Panc1 (cell line): ENCODE results near the gene CCDC177. TPM values are rescaled to one million over a fixed set of nuclear protein-coding genes. Genes with fewer than 3 reads are reported as not detected.

ENCODE experiments used
- ATAC-seq: fragments of 200-7000 bp; cut with Tn5 transposase; 2 replicates; pipeline ENCODE4 v1.9.1; 2020; ENCODE audit warnings: mild to moderate bottlenecking, moderate library complexity
- BruUV-seq: library from RNA; stranded (reverse); fragments of 400-500 nt; replicated peaks from 2 replicates; lab custom pipeline; 2021; lab: Mats Ljungman, UMichigan
- CTCF ChIA-PET: fragments of 300-600 bp; sonication (Branson Sonifier 250); formaldehyde crosslinking; loops from one replicate; lab custom pipeline; 2022; ENCODE audit warnings: antibody characterized with exemption; lab: Charles Lee
- POLR2A ChIA-PET: fragments of 300-600 bp; sonication (Branson Sonifier 250); formaldehyde crosslinking; loops from one replicate; lab custom pipeline; 2022; ENCODE audit warnings: antibody characterized with exemption; lab: Charles Lee
- DNase-seq: peaks from one replicate; pipeline ENCODE4 v3.0.0-alpha.2; 2010; ENCODE audit warnings: low read depth, low spot score
- H3K27ac ChIP-seq: 2 replicates; pipeline ENCODE4 v1.5.1; 2011; ENCODE audit warnings: mild to moderate bottlenecking, low read length, inconsistent platforms
- H3K27me3 ChIP-seq: fragments of 200-500 bp; sonication (Bioruptor generic); 2 replicates; pipeline ENCODE4 v1.6.0; 2014; ENCODE audit warnings: low read length, inconsistent platforms; ENCODE audit not compliant: control insufficient read depth, insufficient read depth
- H3K36me3 ChIP-seq: fragments of 200-500 bp; sonication (Bioruptor generic); 2 replicates; pipeline ENCODE4 v1.5.1; 2014; ENCODE audit warnings: inconsistent platforms, mild to moderate bottlenecking, low read length, moderate library complexity; ENCODE audit not compliant: control insufficient read depth, insufficient read depth
- H3K4me1 ChIP-seq: 2 replicates; pipeline ENCODE4 v1.5.1; 2011; ENCODE audit warnings: inconsistent platforms, mild to moderate bottlenecking, low read length, moderate library complexity; ENCODE audit not compliant: control insufficient read depth, insufficient read depth
- H3K4me3 ChIP-seq, 2 experiments: 2 replicates each; pipeline ENCODE4 v1.5.1; 2011 to 2012; ENCODE audit warnings: low read depth in 2 of 2, low read length in 2 of 2, mild to moderate bottlenecking in 2 of 2, inconsistent platforms in 1 of 2, moderate library complexity in 1 of 2
- H3K9me3 ChIP-seq: fragments of 200-500 bp; sonication (Bioruptor generic); 2 replicates; pipeline ENCODE4 v1.5.1; 2014; ENCODE audit warnings: low read depth, mild to moderate bottlenecking, inconsistent platforms, low read length, moderate library complexity; ENCODE audit not compliant: control insufficient read depth, insufficient read depth
- POLR2AphosphoS5 ChIP-seq: IDR thresholded peaks from 2 replicates; pipeline ENCODE4 v1.6.1; 2012; ENCODE audit warnings: mild to moderate bottlenecking, low read depth, low read length, moderate library complexity
- SIN3A ChIP-seq: IDR thresholded peaks from 2 replicates; pipeline ENCODE4 v1.6.1; 2012; ENCODE audit warnings: low read depth, mild to moderate bottlenecking, low read length, moderate library complexity, borderline replicate concordance; ENCODE audit not compliant: insufficient read depth
- TCF7L2 ChIP-seq: IDR thresholded peaks from 2 replicates; pipeline ENCODE4 v1.6.1; 2011; ENCODE audit warnings: mild to moderate bottlenecking, low read depth, low read length, inconsistent platforms
- in situ Hi-C: cut with HindIII; loops from 2 replicates; pipeline ENCODE4 v1.10.0; 2016; ENCODE audit warnings: low sequenced_read_pairs, low pct_unique_long_range_greater_than_20kb
- intact Hi-C: fragments of 100-400 bp; cut with micrococcal nuclease; formaldehyde crosslinking; loops from one replicate; pipeline ENCODE4 v1.10.0; 2022; ENCODE audit not compliant: unreplicated experiment
- total RNA-seq: library from RNA; stranded (reverse); gene quantifications from one replicate; pipeline ENCODE4 v1.2.1, GENCODE V29; 2021; ENCODE audit not compliant: unreplicated experiment
- TF ChIP-seq, protein P1 (sequence below), 2 experiments: IDR thresholded peaks; 2 replicates each; pipeline ENCODE4 v1.6.1; 2011 to 2012; ENCODE audit warnings: low read depth in 2 of 2, control low read depth in 1 of 2, low read length in 1 of 2, mild to moderate bottlenecking in 1 of 2, moderate library complexity in 1 of 2; ENCODE audit not compliant: insufficient read depth in 1 of 2
- TF ChIP-seq, protein P2 (sequence below): fragments of 450-650 bp; IDR thresholded peaks from 2 replicates; pipeline ENCODE4 v1.5.1; 2017; ENCODE audit warnings: mild to moderate bottlenecking

The CCDC177 gene
- total RNA-seq, 1 experiment from 2014 or later: not detected

DNA sequence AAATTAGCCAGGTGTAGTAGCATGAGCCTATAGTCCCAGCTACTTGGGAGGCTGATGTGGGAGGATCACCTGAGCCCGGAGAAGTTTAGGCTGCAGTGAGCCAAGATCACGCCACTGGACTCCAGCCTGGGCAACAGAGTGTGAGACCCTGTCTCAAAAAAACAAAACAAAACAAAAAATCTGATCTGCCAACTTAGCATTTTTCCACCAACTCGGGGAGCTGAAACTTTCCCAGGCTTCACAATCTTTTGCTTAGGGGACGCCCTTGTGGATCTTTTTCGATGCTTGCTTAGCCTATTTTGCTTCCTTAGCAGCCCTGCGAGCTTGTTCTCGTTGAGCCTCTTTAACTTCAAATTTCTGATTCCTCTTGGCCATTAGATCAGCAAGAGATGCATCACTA, 13.8 kb downstream of the CCDC177 start:
- ATAC-seq: no peak
- ChIA-PET CTCF (no interaction called here), POLR2A (no interaction called here)
- TF ChIP-seq SIN3A (no peak), POLR2AphosphoS5 (no peak), TCF7L2 (no peak)
- TF ChIP-seq, protein P1, sequence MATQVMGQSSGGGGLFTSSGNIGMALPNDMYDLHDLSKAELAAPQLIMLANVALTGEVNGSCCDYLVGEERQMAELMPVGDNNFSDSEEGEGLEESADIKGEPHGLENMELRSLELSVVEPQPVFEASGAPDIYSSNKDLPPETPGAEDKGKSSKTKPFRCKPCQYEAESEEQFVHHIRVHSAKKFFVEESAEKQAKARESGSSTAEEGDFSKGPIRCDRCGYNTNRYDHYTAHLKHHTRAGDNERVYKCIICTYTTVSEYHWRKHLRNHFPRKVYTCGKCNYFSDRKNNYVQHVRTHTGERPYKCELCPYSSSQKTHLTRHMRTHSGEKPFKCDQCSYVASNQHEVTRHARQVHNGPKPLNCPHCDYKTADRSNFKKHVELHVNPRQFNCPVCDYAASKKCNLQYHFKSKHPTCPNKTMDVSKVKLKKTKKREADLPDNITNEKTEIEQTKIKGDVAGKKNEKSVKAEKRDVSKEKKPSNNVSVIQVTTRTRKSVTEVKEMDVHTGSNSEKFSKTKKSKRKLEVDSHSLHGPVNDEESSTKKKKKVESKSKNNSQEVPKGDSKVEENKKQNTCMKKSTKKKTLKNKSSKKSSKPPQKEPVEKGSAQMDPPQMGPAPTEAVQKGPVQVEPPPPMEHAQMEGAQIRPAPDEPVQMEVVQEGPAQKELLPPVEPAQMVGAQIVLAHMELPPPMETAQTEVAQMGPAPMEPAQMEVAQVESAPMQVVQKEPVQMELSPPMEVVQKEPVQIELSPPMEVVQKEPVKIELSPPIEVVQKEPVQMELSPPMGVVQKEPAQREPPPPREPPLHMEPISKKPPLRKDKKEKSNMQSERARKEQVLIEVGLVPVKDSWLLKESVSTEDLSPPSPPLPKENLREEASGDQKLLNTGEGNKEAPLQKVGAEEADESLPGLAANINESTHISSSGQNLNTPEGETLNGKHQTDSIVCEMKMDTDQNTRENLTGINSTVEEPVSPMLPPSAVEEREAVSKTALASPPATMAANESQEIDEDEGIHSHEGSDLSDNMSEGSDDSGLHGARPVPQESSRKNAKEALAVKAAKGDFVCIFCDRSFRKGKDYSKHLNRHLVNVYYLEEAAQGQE (IDR thresholded peaks at IDR 0.05; ENCODE audit: insufficient read depth in 1 of 2, low read depth in 2 of 2, low read length in 1 of 2): no peak
- TF ChIP-seq, protein P2, sequence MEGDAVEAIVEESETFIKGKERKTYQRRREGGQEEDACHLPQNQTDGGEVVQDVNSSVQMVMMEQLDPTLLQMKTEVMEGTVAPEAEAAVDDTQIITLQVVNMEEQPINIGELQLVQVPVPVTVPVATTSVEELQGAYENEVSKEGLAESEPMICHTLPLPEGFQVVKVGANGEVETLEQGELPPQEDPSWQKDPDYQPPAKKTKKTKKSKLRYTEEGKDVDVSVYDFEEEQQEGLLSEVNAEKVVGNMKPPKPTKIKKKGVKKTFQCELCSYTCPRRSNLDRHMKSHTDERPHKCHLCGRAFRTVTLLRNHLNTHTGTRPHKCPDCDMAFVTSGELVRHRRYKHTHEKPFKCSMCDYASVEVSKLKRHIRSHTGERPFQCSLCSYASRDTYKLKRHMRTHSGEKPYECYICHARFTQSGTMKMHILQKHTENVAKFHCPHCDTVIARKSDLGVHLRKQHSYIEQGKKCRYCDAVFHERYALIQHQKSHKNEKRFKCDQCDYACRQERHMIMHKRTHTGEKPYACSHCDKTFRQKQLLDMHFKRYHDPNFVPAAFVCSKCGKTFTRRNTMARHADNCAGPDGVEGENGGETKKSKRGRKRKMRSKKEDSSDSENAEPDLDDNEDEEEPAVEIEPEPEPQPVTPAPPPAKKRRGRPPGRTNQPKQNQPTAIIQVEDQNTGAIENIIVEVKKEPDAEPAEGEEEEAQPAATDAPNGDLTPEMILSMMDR: no peak
- H3K4me3 ChIP-seq: no peak overlapping the region
- intact Hi-C loops: no loop called here
- in situ Hi-C loops: no loop called here
- no peak for DNase-seq
- BruUV-seq: no TSS peak
- H3K36me3 ChIP-seq: no peaks in the 10 kb centered on the region
- H3K9me3 ChIP-seq: no peaks in the 10 kb centered on the region
- H3K27ac ChIP-seq: no peak overlapping the region
- H3K27me3 ChIP-seq: peaks cover 11% of the 10 kb centered on the region
- no peaks in the 10 kb centered on the region for H3K4me1 ChIP-seq

DNA sequence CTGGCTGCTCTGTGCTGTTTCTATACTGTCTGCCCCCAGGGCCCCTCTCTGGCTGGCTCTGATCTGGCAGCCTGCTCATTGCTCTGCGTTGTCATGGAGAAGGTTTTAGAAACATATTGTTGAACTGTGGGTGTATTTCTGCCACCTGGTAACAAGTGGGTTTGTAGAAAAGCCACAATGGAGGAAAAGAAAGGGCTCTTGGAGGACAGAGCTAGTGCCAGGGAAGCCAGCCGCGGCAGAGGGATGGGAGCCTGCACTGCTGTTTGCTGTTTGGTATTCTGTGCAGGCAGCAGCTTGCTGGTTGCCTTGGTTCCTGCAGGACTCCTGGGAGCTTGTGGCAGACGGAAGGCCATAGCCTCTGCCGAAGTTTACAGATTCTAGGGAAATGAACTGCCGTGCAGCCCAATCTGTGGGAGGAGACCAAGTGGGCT, 15.1 kb downstream of the CCDC177 start:
- H3K9me3 ChIP-seq: no peaks in the 10 kb centered on the region
- BruUV-seq: no TSS peak
- CTCF ChIA-PET: no interaction called here
- H3K4me1 ChIP-seq: no peaks in the 10 kb centered on the region
- H3K4me3 ChIP-seq: no peak overlapping the region
- intact Hi-C loops (no loop called here), in situ Hi-C loops (no loop called here)
- ATAC-seq (no peak), DNase-seq (no peak)
- H3K36me3 ChIP-seq: no peaks in the 10 kb centered on the region
- POLR2A ChIA-PET: no interaction called here
- no peak overlapping the region for H3K27ac ChIP-seq
- peaks cover 5% of the 10 kb centered on the region for H3K27me3 ChIP-seq
- TF ChIP-seq, protein P2: no peak
- no peak for TF ChIP-seq POLR2AphosphoS5
- no peak for TF ChIP-seq TCF7L2
- TF ChIP-seq SIN3A: no peak
- TF ChIP-seq, protein P1 (IDR thresholded peaks at IDR 0.05; ENCODE audit: insufficient read depth in 1 of 2, low read depth in 2 of 2, low read length in 1 of 2): no peak
